GM21360 (cell line): ENCODE data around the gene CNTN4.
A peak's percentile ranks its signal among the peaks of the same experiment; 100 is the strongest.
"Not testable (repeated sequence)": the region's sequence is repeated elsewhere in the genome, so short reads cannot be mapped to it uniquely, and the experiment has no call there.

ENCODE experiments used
- ATAC-seq: cut with Tn5 transposase; IDR thresholded peaks from one replicate; pipeline ENCODE4 v1.9.1; 2021; ENCODE audit warnings: mild to moderate bottlenecking, moderate library complexity; ENCODE audit not compliant: unreplicated experiment

The CNTN4 gene

GRCh38 chr3:2883283-2883682, 784.6 kb downstream of the CNTN4 start:
- ATAC-seq: no peak

- no peak for ATAC-seq
These were observed 789.9 kb downstream of the CNTN4 start for GRCh38 chr3:2888592-2888991.

GRCh38 chr3:2889736-2890135, 791.1 kb downstream of the CNTN4 start:
- ATAC-seq: no peak

GRCh38 chr3:2896308-2896939, 797.8 kb downstream of the CNTN4 start:
- no peak for ATAC-seq

- no peak for ATAC-seq
These were observed 799.2 kb downstream of the CNTN4 start for GRCh38 chr3:2897821-2898220.

- ATAC-seq: no peak
These were observed 800.1 kb downstream of the CNTN4 start for GRCh38 chr3:2898591-2899353.

GRCh38 chr3:2904054-2904453, 805.4 kb downstream of the CNTN4 start:
- no peak for ATAC-seq

GRCh38 chr3:2908693-2909351, 810.2 kb downstream of the CNTN4 start:
- ATAC-seq: no peak

- no peak for ATAC-seq
These were observed 812.3 kb downstream of the CNTN4 start for GRCh38 chr3:2910997-2911396.

GRCh38 chr3:2915826-2916225, 817.2 kb downstream of the CNTN4 start:
- ATAC-seq: no peak

- not testable (repeated sequence) for ATAC-seq
These were observed 818.0 kb downstream of the CNTN4 start for GRCh38 chr3:2916640-2917039.

- peak; percentile 58 for ATAC-seq
These were observed 821.4 kb downstream of the CNTN4 start for GRCh38 chr3:2920103-2920502.

- no peak for ATAC-seq
These were observed 822.8 kb downstream of the CNTN4 start for GRCh38 chr3:2921452-2921851.

GRCh38 chr3:2921903-2922302, 823.2 kb downstream of the CNTN4 start:
- peak; percentile 74 for ATAC-seq

GRCh38 chr3:2923390-2923789, 824.7 kb downstream of the CNTN4 start:
- ATAC-seq: no peak

GRCh38 chr3:2927259-2927658, 828.6 kb downstream of the CNTN4 start:
- ATAC-seq: no peak

GRCh38 chr3:2929574-2929973, 830.9 kb downstream of the CNTN4 start:
- ATAC-seq: no peak

GRCh38 chr3:2931265-2931664, 832.6 kb downstream of the CNTN4 start:
- no peak for ATAC-seq

- no peak for ATAC-seq
These were observed 835.9 kb downstream of the CNTN4 start for GRCh38 chr3:2934541-2934940.

GRCh38 chr3:2937055-2937454, 838.4 kb downstream of the CNTN4 start:
- no peak for ATAC-seq

- ATAC-seq: no peak
These were observed 838.9 kb downstream of the CNTN4 start for GRCh38 chr3:2937592-2937991.

GRCh38 chr3:2938711-2939110, 840.0 kb downstream of the CNTN4 start:
- ATAC-seq: no peak
